GM19452 (cell line): ENCODE results near the gene PLA2G4B.

Experiments
- ATAC-seq: cut with Tn5 transposase; IDR thresholded peaks from one replicate; pipeline ENCODE4 v1.9.1; 2021; ENCODE audit not compliant: unreplicated experiment

PLA2G4B gene

DNA sequence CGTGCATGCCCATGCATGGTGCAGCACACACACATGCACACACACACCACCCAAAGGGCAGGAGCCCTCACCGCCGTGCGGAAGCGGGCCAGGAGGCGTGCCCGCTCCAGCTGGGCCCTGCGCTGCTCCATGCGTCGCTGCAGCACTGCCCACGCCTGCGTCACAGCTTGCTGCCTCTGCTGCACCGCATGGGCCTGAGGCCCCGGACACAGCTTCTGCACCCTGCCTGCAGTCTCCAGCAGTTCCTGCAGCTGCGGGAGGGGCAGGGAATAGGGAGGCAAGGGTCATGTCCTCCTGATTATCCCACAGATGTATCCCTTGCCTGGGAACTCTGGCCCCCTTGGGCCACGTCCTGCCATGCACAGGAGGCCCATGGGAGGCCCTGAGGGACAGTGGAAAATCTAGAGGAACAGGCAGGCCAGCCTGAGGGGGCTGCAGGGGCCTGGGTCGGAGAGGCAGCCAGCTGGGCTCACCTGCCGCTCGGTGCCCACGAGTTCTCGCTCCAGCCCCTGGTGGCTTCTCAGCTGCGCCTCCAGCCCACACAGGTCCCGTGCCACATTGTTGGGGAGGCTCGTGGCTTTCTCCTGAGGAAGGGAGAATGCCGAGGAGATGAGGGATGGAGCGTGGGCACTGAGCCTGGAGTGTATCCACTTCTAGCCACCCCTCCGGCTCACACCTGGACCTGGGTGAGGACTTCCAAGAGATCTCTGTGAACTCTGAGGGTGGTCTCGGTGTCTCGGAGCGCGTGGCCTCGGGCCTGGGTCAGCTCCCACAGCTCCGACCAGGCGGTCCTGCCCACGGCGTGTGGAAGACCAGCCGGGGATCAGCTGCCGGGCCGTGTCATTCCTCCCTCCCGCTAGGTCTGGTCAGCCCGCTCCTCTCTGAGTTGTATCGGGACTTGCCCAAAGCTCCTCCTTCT lies 31.4 kb downstream of the PLA2G4B start:
- ATAC-seq = no peak

- no peak for ATAC-seq
Observed at GRCh38 chr15:41870689-41871081, 32.0 kb downstream of the PLA2G4B start.

- no peak for ATAC-seq
Observed at GRCh38 chr15:41871175-41871905, 32.7 kb downstream of the PLA2G4B start.

- ATAC-seq = no peak
Observed at GRCh38 chr15:41872166-41872747, 33.6 kb downstream of the PLA2G4B start.

DNA sequence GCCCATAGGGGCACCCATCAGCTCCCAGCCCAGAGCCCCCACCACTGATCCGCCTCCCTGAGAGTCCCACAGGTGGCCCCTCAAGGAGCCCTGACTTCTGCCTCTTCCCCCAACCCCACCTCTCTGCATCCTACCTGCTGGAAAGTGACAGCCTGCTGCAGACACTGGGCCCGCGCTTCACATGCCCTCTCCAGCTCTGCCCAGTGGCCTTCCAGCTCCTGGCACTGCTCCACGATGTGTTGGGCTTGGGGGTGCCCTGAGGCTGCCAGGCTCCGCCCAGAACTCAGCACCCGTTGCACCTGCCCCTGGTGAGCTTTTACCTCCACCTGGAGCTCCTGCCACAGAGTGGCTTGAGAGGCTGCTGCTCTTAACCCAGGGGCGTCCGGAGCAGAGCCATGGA lies 35.1 kb downstream of the PLA2G4B start:
- no peak for ATAC-seq

- ATAC-seq = no peak
Observed at GRCh38 chr15:41874736-41875135, 36.1 kb downstream of the PLA2G4B start.

GRCh38 chr15:41876007-41876406 lies 37.4 kb downstream of the PLA2G4B start:
- ATAC-seq = no peak

- no peak for ATAC-seq
Observed at GRCh38 chr15:41876689-41877088, 38.0 kb downstream of the PLA2G4B start.

GRCh38 chr15:41877631-41878354 lies 39.1 kb downstream of the PLA2G4B start:
- no peak for ATAC-seq

DNA sequence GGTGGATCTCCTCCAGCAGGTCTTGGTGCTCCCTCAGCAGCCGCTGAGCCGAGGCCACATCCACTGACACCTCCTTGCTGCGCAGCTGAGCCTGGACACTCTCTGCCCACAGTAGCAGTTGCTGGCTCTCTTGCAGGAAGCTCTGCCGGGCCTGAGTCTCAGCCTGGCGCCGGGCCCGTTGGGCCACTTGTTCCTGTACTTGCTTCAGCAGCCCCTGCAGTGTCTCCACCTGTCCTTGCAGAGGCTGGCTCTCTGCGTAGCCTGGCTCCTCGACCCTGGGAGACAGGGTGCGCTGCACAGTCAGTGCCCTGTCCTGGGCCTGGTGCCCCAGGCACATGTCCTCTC lies 39.7 kb downstream of the PLA2G4B start:
- ATAC-seq = no peak

DNA sequence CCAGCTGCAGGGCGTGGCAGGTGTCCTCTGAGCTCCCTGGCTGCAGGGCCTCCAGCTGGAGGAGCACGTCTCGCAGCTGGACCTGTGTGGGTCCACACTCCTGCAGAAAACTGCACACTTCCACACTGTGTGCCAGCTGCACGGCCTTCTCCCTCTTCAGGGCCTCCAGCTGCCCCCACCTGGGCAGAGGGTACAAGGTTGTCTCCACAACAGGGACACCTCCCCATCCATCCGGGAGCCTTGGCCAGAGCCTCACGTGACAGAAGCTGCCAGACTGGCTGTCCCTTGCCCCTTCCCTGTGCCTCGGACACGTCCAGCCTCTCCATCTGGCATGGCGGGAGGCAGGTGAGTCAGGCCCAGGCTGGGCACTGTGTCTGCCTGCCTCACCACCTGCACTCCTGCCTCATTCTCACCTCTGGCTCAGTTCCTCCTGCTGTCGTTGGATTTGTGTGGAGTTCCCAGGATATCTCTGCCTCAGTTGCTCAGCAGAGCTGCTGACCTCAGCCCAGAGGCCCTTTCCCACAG lies 40.7 kb downstream of the PLA2G4B start:
- ATAC-seq = no peak

GRCh38 chr15:41880156-41880877 lies 41.7 kb downstream of the PLA2G4B start:
- no peak for ATAC-seq

DNA sequence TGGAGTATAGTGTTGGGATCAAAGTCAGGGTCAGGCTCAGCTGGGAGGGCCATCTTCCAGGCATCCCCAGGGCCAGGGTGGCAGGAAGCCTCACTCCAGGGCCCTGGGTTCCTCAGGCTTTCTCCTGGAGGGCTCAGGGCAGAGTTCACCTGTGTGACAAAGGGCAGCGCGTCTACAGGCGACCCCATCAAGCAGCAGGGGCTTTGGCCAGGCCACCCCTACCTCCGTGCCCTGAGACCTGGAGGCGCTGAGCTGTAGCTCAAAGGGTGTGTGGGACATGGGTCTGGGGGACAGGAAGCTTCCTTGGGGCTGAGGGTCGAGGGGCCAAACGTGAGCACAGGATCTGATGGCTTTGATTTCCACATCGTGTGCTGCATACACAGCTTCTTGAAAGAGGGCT lies 42.4 kb downstream of the PLA2G4B start:
- ATAC-seq = no peak

DNA sequence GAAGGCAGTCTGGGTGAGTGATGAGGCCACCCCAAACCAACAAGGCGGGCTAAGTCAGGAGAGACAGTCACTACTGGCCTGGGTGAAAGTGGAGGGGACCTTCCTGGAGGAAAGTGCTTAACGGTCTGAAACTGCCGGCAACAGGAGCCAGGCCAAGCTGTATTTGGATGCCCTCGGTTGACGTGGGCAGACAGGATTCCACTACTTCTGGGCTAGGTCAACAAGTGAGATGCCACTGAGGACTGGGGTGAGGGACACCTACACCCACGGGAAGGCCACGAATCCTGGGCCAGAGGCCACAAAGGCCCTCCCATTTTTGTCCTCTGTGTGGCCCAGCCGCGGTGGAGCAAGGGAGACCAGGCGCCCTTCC lies 42.9 kb downstream of the PLA2G4B start:
- no peak for ATAC-seq

- no peak for ATAC-seq
Observed at GRCh38 chr15:41881920-41882688, 43.5 kb downstream of the PLA2G4B start.

- no peak for ATAC-seq
Observed at GRCh38 chr15:41882689-41883483, 44.2 kb downstream of the PLA2G4B start.

DNA sequence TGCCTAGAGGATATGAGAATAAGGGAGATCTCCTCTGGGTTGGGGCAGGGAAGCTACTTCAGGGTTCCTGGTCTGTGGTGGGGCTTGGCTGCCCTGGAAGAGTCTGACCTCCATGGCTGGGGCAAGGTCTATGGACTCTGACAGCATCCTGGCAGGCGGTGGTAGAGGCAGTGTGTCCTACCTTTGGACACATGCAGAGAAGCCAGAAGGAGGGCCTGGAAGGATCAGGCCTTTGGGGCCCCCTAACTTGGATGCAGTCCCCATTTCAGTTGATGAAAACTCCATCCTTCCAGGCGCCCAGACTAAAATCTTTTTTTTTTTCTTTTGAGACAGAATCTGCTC lies 44.8 kb downstream of the PLA2G4B start:
- no peak for ATAC-seq

GRCh38 chr15:41884458-41884857 lies 45.8 kb downstream of the PLA2G4B start:
- no peak for ATAC-seq

DNA sequence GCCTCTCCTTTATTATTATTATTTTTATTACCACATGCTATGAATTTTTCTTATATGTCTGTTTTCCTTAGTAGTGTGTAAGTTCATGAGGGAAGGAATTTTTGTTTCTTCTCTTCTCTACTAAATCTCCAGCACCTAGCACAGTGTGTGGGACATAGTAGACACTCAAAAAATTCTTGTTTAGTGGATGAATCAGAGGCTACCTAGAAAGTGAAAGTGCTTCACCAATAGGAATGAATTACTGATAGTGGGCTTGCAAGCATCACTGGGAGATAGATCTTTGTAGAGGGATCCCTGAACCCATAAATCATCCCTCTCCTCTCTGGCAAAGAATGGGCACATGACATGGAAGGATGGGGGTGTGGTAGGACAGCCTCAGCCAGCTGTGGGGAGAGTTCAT lies 46.7 kb downstream of the PLA2G4B start:
- ATAC-seq = no peak
